GM18868 (cell line): ENCODE measurements around the gene R3HDM2.
A peak's percentile ranks its signal among the peaks of the same experiment; 100 is the strongest.
"Not testable (repeated sequence)": the region's sequence is repeated elsewhere in the genome, so short reads cannot be mapped to it uniquely, and the experiment has no call there.

Source experiments
- ATAC-seq: cut with Tn5 transposase; IDR thresholded peaks from one replicate; pipeline ENCODE4 v1.9.1; 2021; ENCODE audit warnings: mild to moderate bottlenecking, moderate library complexity; ENCODE audit not compliant: unreplicated experiment

R3HDM2 gene

GRCh38 chr12:57336299-57336698, 94.5 kb downstream of the R3HDM2 start:
- not testable (repeated sequence) for ATAC-seq

- ATAC-seq, result no peak
Measured at GRCh38 chr12:57334219-57334618, 96.6 kb downstream of the R3HDM2 start.

- ATAC-seq, result no peak
Measured at GRCh38 chr12:57332646-57333312, 98.1 kb downstream of the R3HDM2 start.

GRCh38 chr12:57330992-57331391, 99.9 kb downstream of the R3HDM2 start:
- no peak for ATAC-seq

GRCh38 chr12:57329219-57329618, 101.6 kb downstream of the R3HDM2 start:
- no peak for ATAC-seq

GRCh38 chr12:57325395-57325794, 105.4 kb downstream of the R3HDM2 start:
- ATAC-seq, result no peak

- ATAC-seq, result no peak
Measured at GRCh38 chr12:57323416-57323815, 107.4 kb downstream of the R3HDM2 start.

- ATAC-seq, result no peak
Measured at GRCh38 chr12:57320639-57321038, 110.2 kb downstream of the R3HDM2 start.

GRCh38 chr12:57319678-57320469, 111.0 kb downstream of the R3HDM2 start:
- no peak for ATAC-seq

- no peak for ATAC-seq
Measured at GRCh38 chr12:57315681-57316080, 115.2 kb downstream of the R3HDM2 start.

- ATAC-seq, result not testable (repeated sequence)
Measured at GRCh38 chr12:57312287-57312686, 118.6 kb downstream of the R3HDM2 start.

GRCh38 chr12:57309420-57309819, 121.4 kb downstream of the R3HDM2 start:
- ATAC-seq, result no peak

GRCh38 chr12:57300961-57301584, 129.8 kb downstream of the R3HDM2 start:
- ATAC-seq, result no peak

- no peak for ATAC-seq
Measured at GRCh38 chr12:57299514-57300016, 131.3 kb downstream of the R3HDM2 start.

- ATAC-seq, result no peak
Measured at GRCh38 chr12:57296291-57296690, 134.6 kb downstream of the R3HDM2 start.

- ATAC-seq, result not testable (repeated sequence)
Measured at GRCh38 chr12:57282073-57282472, 148.8 kb downstream of the R3HDM2 start.

- ATAC-seq, result peak; percentile 97
Measured at GRCh38 chr12:57280211-57281062, 150.4 kb downstream of the R3HDM2 start.

GRCh38 chr12:57278465-57279381, 152.1 kb downstream of the R3HDM2 start:
- ATAC-seq, result no peak

GRCh38 chr12:57276935-57277563, 153.8 kb downstream of the R3HDM2 start:
- ATAC-seq, result no peak
